Measurements from ENCODE around the gene PTPRCAP.
"Not testable (repeated sequence)": the region's sequence is repeated elsewhere in the genome, so short reads cannot be mapped to it uniquely, and the experiment has no call there.

PTPRCAP gene, protein sequence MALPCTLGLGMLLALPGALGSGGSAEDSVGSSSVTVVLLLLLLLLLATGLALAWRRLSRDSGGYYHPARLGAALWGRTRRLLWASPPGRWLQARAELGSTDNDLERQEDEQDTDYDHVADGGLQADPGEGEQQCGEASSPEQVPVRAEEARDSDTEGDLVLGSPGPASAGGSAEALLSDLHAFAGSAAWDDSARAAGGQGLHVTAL
- long read RNA-seq, transcript PTPRCAP-201 (2 exons, 1,292 nt), result major isoform, 177 of 191 reads
- long read RNA-seq, partial matches to known transcripts, result 4 of 191 reads
- long read RNA-seq, other reads (novel, unspliced or antisense), result 10 of 191 reads

- Histone ChIP-seq H3K27ac (replicated peaks) (peak within 1 kb of the TSS; percentile 98), H3K4me3 (replicated peaks; ENCODE audit: insufficient read depth, low read length) (peak within 1 kb of the TSS; percentile 58), H3K27me3 (ENCODE audit: insufficient read depth, poor library complexity, severe bottlenecking) (no peaks in the 10 kb centered on the region)
- DNase-seq (ENCODE audit: low read depth in 1 of 2, low spot score in 1 of 2), result peak; percentile 89 to 92
- peak; percentile 94 for TF ChIP-seq POLR2AphosphoS5 (IDR thresholded peaks at IDR 0.05; ENCODE audit: low read depth)
- TF ChIP-seq SPI1 (IDR thresholded peaks at IDR 0.05; ENCODE audit: borderline replicate concordance, low read depth), result peak; percentile 19; the same call in 1 of the 2 replicates
- TF ChIP-seq, protein P1, sequence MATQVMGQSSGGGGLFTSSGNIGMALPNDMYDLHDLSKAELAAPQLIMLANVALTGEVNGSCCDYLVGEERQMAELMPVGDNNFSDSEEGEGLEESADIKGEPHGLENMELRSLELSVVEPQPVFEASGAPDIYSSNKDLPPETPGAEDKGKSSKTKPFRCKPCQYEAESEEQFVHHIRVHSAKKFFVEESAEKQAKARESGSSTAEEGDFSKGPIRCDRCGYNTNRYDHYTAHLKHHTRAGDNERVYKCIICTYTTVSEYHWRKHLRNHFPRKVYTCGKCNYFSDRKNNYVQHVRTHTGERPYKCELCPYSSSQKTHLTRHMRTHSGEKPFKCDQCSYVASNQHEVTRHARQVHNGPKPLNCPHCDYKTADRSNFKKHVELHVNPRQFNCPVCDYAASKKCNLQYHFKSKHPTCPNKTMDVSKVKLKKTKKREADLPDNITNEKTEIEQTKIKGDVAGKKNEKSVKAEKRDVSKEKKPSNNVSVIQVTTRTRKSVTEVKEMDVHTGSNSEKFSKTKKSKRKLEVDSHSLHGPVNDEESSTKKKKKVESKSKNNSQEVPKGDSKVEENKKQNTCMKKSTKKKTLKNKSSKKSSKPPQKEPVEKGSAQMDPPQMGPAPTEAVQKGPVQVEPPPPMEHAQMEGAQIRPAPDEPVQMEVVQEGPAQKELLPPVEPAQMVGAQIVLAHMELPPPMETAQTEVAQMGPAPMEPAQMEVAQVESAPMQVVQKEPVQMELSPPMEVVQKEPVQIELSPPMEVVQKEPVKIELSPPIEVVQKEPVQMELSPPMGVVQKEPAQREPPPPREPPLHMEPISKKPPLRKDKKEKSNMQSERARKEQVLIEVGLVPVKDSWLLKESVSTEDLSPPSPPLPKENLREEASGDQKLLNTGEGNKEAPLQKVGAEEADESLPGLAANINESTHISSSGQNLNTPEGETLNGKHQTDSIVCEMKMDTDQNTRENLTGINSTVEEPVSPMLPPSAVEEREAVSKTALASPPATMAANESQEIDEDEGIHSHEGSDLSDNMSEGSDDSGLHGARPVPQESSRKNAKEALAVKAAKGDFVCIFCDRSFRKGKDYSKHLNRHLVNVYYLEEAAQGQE (IDR thresholded peaks at IDR 0.05; ENCODE audit: insufficient replicate concordance, low read depth), result peak; percentile 73
- peak; percentile 16; the same call in 1 of the 2 replicates for TF ChIP-seq GABPA (IDR thresholded peaks at IDR 0.05; ENCODE audit: low read depth)
- TF ChIP-seq, protein P2, sequence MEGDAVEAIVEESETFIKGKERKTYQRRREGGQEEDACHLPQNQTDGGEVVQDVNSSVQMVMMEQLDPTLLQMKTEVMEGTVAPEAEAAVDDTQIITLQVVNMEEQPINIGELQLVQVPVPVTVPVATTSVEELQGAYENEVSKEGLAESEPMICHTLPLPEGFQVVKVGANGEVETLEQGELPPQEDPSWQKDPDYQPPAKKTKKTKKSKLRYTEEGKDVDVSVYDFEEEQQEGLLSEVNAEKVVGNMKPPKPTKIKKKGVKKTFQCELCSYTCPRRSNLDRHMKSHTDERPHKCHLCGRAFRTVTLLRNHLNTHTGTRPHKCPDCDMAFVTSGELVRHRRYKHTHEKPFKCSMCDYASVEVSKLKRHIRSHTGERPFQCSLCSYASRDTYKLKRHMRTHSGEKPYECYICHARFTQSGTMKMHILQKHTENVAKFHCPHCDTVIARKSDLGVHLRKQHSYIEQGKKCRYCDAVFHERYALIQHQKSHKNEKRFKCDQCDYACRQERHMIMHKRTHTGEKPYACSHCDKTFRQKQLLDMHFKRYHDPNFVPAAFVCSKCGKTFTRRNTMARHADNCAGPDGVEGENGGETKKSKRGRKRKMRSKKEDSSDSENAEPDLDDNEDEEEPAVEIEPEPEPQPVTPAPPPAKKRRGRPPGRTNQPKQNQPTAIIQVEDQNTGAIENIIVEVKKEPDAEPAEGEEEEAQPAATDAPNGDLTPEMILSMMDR (IDR thresholded peaks at IDR 0.05; ENCODE audit: insufficient read depth, low read length), result no peak
Observed at GRCh38 chr11:67437082-67437808, at the start of gene PTPRCAP. TSS of gene PTPRCAP (minus strand) at chr11:67437682. CDS start at chr11:67437619, 63 bp downstream.

GRCh38 chr11:67486481-67487195 is 49.2 kb upstream of the PTPRCAP start:
- Histone ChIP-seq H3K27ac (replicated peaks) (no peak overlapping the region), H3K4me3 (replicated peaks; ENCODE audit: insufficient read depth, low read length) (no peak overlapping the region), H3K27me3 (ENCODE audit: insufficient read depth, poor library complexity, severe bottlenecking) (no peaks in the 10 kb centered on the region)
- DNase-seq (ENCODE audit: low read depth in 1 of 2, low spot score in 1 of 2), result no peak
- TF ChIP-seq POLR2AphosphoS5 (IDR thresholded peaks at IDR 0.05; ENCODE audit: low read depth) (no peak), GABPA (IDR thresholded peaks at IDR 0.05; ENCODE audit: low read depth) (no peak), SPI1 (IDR thresholded peaks at IDR 0.05; ENCODE audit: borderline replicate concordance, low read depth) (no peak)
- TF ChIP-seq, protein P1 (IDR thresholded peaks at IDR 0.05; ENCODE audit: insufficient replicate concordance, low read depth), result no peak
- TF ChIP-seq, protein P2 (IDR thresholded peaks at IDR 0.05; ENCODE audit: insufficient read depth, low read length), result no peak

DNA sequence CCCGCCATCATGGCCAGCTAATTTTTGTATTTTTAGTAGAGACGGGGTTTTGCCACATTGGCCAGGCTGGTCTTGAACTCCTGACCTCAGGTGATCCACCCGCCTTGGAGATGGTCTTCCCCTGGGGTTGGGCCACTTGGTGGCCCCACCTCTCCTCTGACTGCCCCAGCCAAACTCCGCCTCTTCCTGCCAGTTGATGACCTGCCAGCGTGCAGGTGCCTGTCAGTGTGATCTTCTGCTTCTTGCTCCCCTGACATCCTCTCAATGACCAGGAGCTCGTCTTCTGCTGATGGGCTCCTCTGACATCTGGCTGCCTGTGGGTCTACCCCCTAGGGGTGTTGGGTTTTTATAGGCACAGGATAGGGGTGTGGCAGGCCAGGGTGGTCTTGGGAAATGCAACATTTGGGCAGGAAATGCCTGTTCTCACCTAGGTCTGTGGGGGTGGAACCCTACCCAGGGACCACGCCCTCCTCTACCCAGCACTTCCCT is 48.4 kb upstream of the PTPRCAP start:
- H3K4me3 ChIP-seq (replicated peaks; ENCODE audit: insufficient read depth, low read length); H3K27ac ChIP-seq (replicated peaks); DNase-seq (ENCODE audit: low read depth in 1 of 2, low spot score in 1 of 2); H3K27me3 ChIP-seq (ENCODE audit: insufficient read depth, poor library complexity, severe bottlenecking): not testable (repeated sequence)

Data from HL-60 (cell line).